ENCODE results near the gene NEK6.

- TF ChIP-seq CTCF (IDR thresholded peaks at IDR 0.05; ENCODE audit: low read depth, low read length) (no peak), EZH2phosphoT487 (IDR thresholded peaks at IDR 0.05; ENCODE audit: low read depth) (no peak)
These were observed 21.9 kb downstream of the NEK6 start for GRCh38 chr9:124279531-124280175.
